Esophagus muscularis mucosa (tissue), 3 donors: ENCODE data around the gene RIN3.

Source experiments
- POLR2A ChIP-seq: fragments of 450-650 bp; IDR thresholded peaks from one replicate; pipeline ENCODE4 v1.6.1; 2017; ENCODE audit warnings: antibody characterized with exemption, moderate library complexity, mild to moderate bottlenecking, low read depth
- POLR2AphosphoS5 ChIP-seq, 2 donors: sonication (generic); formaldehyde crosslinking; IDR thresholded peaks; one replicate each; pipeline ENCODE4 v1.6.1; 2017; ENCODE audit warnings: antibody characterized with exemption in 2 of 2
- TF ChIP-seq, protein P1 (sequence below), 3 experiments: fragments of 200-600 bp in 2 of 3; fragments of 450-650 bp in 1 of 3; sonication (generic) in 2 of 3; IDR thresholded peaks; one replicate each; pipeline ENCODE4 v1.5.1; 2017 to 2019; ENCODE audit warnings: antibody characterized with exemption in 3 of 3, mild to moderate bottlenecking in 2 of 3, moderate library complexity in 1 of 3

- TF ChIP-seq POLR2AphosphoS5 (IDR thresholded peaks at IDR 0.05) (no peak), POLR2A (no peak)
- TF ChIP-seq, protein P1, sequence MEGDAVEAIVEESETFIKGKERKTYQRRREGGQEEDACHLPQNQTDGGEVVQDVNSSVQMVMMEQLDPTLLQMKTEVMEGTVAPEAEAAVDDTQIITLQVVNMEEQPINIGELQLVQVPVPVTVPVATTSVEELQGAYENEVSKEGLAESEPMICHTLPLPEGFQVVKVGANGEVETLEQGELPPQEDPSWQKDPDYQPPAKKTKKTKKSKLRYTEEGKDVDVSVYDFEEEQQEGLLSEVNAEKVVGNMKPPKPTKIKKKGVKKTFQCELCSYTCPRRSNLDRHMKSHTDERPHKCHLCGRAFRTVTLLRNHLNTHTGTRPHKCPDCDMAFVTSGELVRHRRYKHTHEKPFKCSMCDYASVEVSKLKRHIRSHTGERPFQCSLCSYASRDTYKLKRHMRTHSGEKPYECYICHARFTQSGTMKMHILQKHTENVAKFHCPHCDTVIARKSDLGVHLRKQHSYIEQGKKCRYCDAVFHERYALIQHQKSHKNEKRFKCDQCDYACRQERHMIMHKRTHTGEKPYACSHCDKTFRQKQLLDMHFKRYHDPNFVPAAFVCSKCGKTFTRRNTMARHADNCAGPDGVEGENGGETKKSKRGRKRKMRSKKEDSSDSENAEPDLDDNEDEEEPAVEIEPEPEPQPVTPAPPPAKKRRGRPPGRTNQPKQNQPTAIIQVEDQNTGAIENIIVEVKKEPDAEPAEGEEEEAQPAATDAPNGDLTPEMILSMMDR (IDR thresholded peaks at IDR 0.05), result no peak
Observed at GRCh38 chr14:92651106-92651757, 137.7 kb downstream of the RIN3 start.
